ENCODE measurements around the gene USP44. TPM values are rescaled to one million over a fixed set of nuclear protein-coding genes. Genes with fewer than 3 reads are reported as not detected.

USP44 gene
- total and polyA plus RNA-seq, 2 experiments from 2014 or later, result 0.54 to 0.76 TPM

DNA sequence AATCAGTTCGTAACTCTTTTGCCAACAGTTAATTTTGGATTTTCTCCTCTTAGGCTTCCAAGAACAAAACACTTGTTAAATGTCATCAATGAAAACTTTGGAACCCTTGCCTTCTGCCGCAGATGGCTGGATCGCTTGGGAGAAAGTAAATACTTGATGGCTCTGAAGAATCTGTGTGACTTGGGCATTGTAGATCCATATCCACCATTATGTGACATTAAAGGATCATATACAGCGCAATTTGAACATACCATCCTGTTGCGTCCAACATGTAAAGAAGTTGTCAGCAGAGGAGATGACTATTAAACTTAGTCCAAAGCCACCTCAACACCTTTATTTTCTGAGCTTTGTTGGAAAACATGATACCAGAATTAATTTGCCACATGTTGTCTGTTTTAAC lies 37.7 kb downstream of the USP44 start:
- WGBS, 2 experiments (ENCODE audit: low coverage in 1 of 2, low lambda C conversion rate in 2 of 2, missing lambda C conversion rate in 2 of 2), result 83 to 88% methylated on average over 5 of the region's 5 CpGs
- no peak overlapping the region for H2AFZ ChIP-seq
- no peak overlapping the region for H3K9ac ChIP-seq
- no peaks in the 10 kb centered on the region for H3K4me1 ChIP-seq (ENCODE audit: insufficient read depth)
- no peak overlapping the region for H3K27ac ChIP-seq
- TF ChIP-seq EZH2 (IDR thresholded peaks at IDR 0.05; ENCODE audit: insufficient read depth, poor library complexity, severe bottlenecking) (no peak), EZH2phosphoT487 (IDR thresholded peaks at IDR 0.05; ENCODE audit: insufficient read depth, low read depth) (no peak)
- in situ Hi-C loops (cut with MboI), result no loop called here
- H3K4me3 ChIP-seq, result no peak overlapping the region
- H3K9me2 ChIP-seq (ENCODE audit: insufficient read depth), result no peaks in the 10 kb centered on the region
- peaks cover 55% of the 10 kb centered on the region for H3K36me3 ChIP-seq (ENCODE audit: low read depth)
- no peaks in the 10 kb centered on the region for H3K9me3 ChIP-seq (ENCODE audit: low read depth)
- H3K4me2 ChIP-seq (ENCODE audit: unreplicated experiment), result no peak overlapping the region
- no peak for DNase-seq
- H3K27me3 ChIP-seq (replicated peaks; ENCODE audit: insufficient read depth), result no peaks in the 10 kb centered on the region
- H4K20me1 ChIP-seq (ENCODE audit: insufficient read depth), result no peaks in the 10 kb centered on the region
- H3F3A ChIP-seq (ENCODE audit: insufficient read depth), result peaks cover 16% of the 10 kb centered on the region
- H3K79me2 ChIP-seq (ENCODE audit: insufficient read depth), result peaks cover 20% of the 10 kb centered on the region

DNA sequence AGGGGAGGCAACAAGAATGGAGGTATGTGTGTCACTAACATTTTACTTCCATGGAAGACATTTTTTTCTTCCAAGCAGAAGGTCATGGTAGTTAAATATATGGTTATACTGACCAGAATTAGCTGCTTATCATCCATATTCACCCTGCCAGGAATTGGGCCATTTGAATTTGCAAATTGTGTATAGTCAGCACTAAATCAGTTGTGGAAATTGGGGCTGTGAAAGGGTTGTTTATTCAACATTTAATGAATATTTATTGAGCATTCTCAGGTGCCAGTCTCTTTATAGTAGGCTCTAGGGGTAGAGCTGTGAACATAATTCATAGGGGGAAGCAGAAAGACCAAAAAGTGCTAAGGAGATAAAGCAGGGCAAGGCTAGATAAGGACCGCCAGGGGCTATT lies 39.3 kb downstream of the USP44 start:
- Histone ChIP-seq H3K9ac (no peak overlapping the region), H3K9me3 (ENCODE audit: low read depth) (no peaks in the 10 kb centered on the region), H3K9me2 (ENCODE audit: insufficient read depth) (no peaks in the 10 kb centered on the region), H4K20me1 (ENCODE audit: insufficient read depth) (no peaks in the 10 kb centered on the region), H3F3A (ENCODE audit: insufficient read depth) (peaks cover 6% of the 10 kb centered on the region; the same call in 1 of the 2 replicates), H3K79me2 (ENCODE audit: insufficient read depth) (peaks cover 31% of the 10 kb centered on the region), H2AFZ (no peak overlapping the region), H3K4me2 (ENCODE audit: unreplicated experiment) (no peak overlapping the region), H3K36me3 (ENCODE audit: low read depth) (peaks cover 59% of the 10 kb centered on the region), H3K27me3 (replicated peaks; ENCODE audit: insufficient read depth) (no peaks in the 10 kb centered on the region), H3K4me3 (no peak overlapping the region), H3K4me1 (ENCODE audit: insufficient read depth) (no peaks in the 10 kb centered on the region; the same call in 1 of the 2 replicates), H3K27ac (no peak overlapping the region)
- DNase-seq, result no peak
- 96 to 100% methylated on average over 1 of the region's 1 CpG for WGBS, 2 experiments (ENCODE audit: low coverage in 1 of 2, low lambda C conversion rate in 2 of 2, missing lambda C conversion rate in 2 of 2)
- in situ Hi-C loops (cut with MboI), result no loop called here
- TF ChIP-seq EZH2phosphoT487 (IDR thresholded peaks at IDR 0.05; ENCODE audit: insufficient read depth, low read depth) (no peak), EZH2 (IDR thresholded peaks at IDR 0.05; ENCODE audit: insufficient read depth, poor library complexity, severe bottlenecking) (no peak)

DNA sequence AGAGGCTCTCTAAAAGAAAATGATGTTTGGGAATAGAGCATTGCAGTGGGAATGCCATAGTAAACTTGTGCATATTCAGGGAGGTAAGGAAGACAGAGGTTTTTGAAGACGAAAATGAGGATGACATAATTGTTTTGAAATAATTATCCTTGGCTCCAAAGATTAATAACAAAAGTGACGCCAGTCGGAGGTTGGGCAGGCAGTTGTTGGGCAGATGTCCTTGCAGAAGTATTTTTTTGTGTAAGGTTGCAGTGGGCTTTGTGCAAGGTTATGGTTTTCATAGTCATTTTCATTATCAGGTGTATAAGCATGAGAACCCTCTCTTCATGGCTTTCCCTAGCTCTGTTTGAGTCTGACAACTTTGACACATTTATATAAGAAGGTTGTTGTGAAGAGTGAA lies 42.0 kb downstream of the USP44 start:
- Histone ChIP-seq H2AFZ (no peak overlapping the region), H3F3A (ENCODE audit: insufficient read depth) (no peaks in the 10 kb centered on the region), H3K79me2 (ENCODE audit: insufficient read depth) (peaks cover 31% of the 10 kb centered on the region), H3K4me2 (ENCODE audit: unreplicated experiment) (no peak overlapping the region), H3K9me3 (ENCODE audit: low read depth) (no peaks in the 10 kb centered on the region), H4K20me1 (ENCODE audit: insufficient read depth) (no peaks in the 10 kb centered on the region), H3K9me2 (ENCODE audit: insufficient read depth) (no peaks in the 10 kb centered on the region), H3K4me1 (ENCODE audit: insufficient read depth) (no peaks in the 10 kb centered on the region; the same call in 1 of the 2 replicates), H3K36me3 (ENCODE audit: low read depth) (peaks cover 58% of the 10 kb centered on the region), H3K9ac (no peak overlapping the region), H3K4me3 (no peak overlapping the region), H3K27me3 (replicated peaks; ENCODE audit: insufficient read depth) (no peaks in the 10 kb centered on the region), H3K27ac (no peak overlapping the region)
- no peak for DNase-seq
- no peak for TF ChIP-seq EZH2phosphoT487 (IDR thresholded peaks at IDR 0.05; ENCODE audit: insufficient read depth, low read depth)
- TF ChIP-seq EZH2 (IDR thresholded peaks at IDR 0.05; ENCODE audit: insufficient read depth, poor library complexity, severe bottlenecking), result no peak
- in situ Hi-C loops (cut with MboI), result no loop called here
- 38 to 52% methylated on average over 3 of the region's 3 CpGs for WGBS, 2 experiments (ENCODE audit: low coverage in 1 of 2, low lambda C conversion rate in 2 of 2, missing lambda C conversion rate in 2 of 2)

DNA sequence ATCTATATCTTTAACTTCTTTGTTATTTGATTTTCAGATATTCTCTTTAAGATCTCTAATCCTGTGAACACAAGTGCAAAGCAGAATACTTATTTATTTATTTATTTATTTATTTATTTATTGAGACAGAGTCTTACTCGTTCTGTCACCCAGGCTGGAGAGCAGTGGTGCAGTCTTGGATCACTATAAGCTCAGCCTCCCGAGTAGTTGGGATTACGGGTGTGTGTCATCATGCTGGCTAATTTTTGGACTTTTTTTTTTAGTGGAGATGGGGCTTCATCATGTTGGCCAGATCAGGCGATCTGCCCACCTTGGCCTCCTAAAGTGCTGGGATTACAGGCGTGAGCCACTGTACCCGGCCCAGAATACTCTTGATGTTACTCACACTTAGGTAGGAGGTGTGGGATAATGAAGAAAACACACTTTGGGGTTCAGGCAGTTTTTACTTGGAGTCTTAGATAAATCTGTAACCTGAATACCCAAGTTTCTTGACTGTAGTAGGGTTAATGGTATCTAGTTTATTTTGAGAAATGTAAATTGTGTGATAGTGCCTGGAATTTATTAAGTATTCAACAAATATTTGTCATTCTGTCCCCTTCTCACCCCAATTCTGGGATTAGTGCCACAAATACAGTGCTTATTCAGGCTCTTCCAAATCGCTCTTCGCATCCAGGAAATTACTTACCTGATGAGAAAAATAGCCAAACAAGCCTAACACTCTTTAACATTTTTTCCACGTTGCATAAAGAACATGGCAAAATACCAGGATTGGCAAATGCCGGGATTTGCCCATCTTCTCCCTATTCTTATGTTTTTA lies 44.4 kb downstream of the USP44 start:
- H3K27me3 ChIP-seq (replicated peaks; ENCODE audit: insufficient read depth), result no peaks in the 10 kb centered on the region
- 53 to 57% methylated on average over 10 of the region's 10 CpGs for WGBS, 2 experiments (ENCODE audit: low coverage in 1 of 2, low lambda C conversion rate in 2 of 2, missing lambda C conversion rate in 2 of 2)
- peak; percentile 52 for DNase-seq
- no peaks in the 10 kb centered on the region for H3K9me2 ChIP-seq (ENCODE audit: insufficient read depth)
- no peak overlapping the region for H3K4me3 ChIP-seq
- no peak overlapping the region for H3K4me2 ChIP-seq (ENCODE audit: unreplicated experiment)
- TF ChIP-seq EZH2phosphoT487 (IDR thresholded peaks at IDR 0.05; ENCODE audit: insufficient read depth, low read depth) (no peak), EZH2 (IDR thresholded peaks at IDR 0.05; ENCODE audit: insufficient read depth, poor library complexity, severe bottlenecking) (no peak)
- H3K79me2 ChIP-seq (ENCODE audit: insufficient read depth), result peaks cover 49% of the 10 kb centered on the region
- in situ Hi-C loops (cut with MboI), result no loop called here
- no peaks in the 10 kb centered on the region for H3F3A ChIP-seq (ENCODE audit: insufficient read depth)
- H3K4me1 ChIP-seq (ENCODE audit: insufficient read depth), result no peaks in the 10 kb centered on the region; the same call in 1 of the 2 replicates
- no peak overlapping the region for H2AFZ ChIP-seq
- H3K36me3 ChIP-seq (ENCODE audit: low read depth), result peaks cover 57% of the 10 kb centered on the region
- no peak overlapping the region for H3K9ac ChIP-seq
- H3K9me3 ChIP-seq (ENCODE audit: low read depth), result no peaks in the 10 kb centered on the region
- H3K27ac ChIP-seq, result peak overlapping the region; percentile 34; the same call in 1 of the 2 replicates
- no peaks in the 10 kb centered on the region for H4K20me1 ChIP-seq (ENCODE audit: insufficient read depth)

All from GM23248 (cell line).